Activated CD4-positive, CD25-positive, alpha-beta regulatory T cell treated with anti-CD3 and anti-CD28 coated beads, Interleukin-2, amount 50 U/mL, for 24 hours (primary cell): Measurements from ENCODE around the gene S100A13.
"Not testable (repeated sequence)": the region's sequence is repeated elsewhere in the genome, so short reads cannot be mapped to it uniquely, and the experiment has no call there.

ENCODE experiments used
- ATAC-seq, 2 donors: fragments of 150-1000 bp; cut with Tn5 transposase; one replicate each; pipeline ENCODE4 v1.10.0; 2021; ENCODE audit warnings: mild to moderate bottlenecking in 1 of 2, moderate library complexity in 1 of 2

Gene S100A13

DNA sequence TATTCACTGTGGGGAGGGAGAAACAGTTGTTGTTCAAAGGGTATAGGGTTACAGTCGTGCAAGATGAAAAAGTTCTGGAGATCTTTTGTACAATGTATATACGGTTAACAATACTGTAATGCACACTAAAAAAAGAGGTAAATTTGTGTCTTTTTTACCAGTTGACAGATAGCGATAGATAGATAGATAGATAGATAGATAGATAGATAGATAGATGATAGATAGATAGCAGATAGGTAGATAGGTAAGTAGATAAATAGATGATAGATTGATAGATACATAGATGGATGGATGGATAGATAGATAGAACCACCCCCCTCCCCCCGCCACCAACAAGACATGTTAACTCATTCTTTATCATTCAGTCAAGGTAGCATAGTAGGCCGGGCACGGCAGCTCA lies 24.6 kb downstream of the S100A13 start:
- no peak for ATAC-seq

- ATAC-seq = no peak
Observed at GRCh38 chr1:153599847-153600246, 27.5 kb downstream of the S100A13 start.

DNA sequence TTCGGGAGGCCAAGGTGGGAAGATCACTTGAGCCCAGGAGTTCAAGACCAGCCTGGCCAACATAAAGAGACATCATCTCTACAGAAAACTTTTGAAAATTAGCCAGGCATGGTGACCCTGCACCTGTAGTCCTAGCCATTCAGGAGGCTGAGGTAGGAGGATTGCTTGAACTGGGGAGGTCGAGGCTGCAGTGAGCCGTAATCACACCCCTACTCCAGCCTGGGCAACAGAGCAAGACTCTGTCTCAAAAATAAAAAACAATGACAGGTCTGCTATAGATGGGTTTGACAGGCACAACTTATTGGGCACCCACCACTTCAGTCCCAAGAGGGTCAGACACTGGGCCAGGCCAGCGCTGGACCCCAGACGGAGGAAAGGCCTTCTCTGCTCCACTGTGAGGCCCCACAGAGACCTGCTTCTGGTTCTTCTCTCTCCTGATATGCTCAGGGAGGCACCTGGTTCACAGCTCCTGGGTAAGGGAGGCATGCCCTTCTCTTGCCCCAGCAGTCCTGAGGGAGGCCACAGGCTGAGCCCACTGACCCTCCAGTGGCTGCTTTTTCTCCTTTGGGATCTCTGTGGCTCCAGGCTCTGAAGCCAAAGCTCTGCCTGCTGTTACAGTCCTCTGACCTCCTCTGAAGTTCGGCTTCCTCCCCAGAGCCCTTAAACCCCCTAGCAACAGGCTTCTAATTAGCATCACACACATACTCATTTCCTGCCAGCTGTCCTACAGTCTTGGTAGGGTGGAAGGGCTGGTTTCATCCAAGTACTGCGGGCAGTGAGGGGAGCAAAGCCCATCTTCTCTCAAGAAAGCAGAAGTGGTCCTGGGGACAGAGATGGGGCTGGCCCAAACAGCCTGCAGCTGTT lies 28.8 kb downstream of the S100A13 start:
- ATAC-seq = peak; percentile 72 to 83

DNA sequence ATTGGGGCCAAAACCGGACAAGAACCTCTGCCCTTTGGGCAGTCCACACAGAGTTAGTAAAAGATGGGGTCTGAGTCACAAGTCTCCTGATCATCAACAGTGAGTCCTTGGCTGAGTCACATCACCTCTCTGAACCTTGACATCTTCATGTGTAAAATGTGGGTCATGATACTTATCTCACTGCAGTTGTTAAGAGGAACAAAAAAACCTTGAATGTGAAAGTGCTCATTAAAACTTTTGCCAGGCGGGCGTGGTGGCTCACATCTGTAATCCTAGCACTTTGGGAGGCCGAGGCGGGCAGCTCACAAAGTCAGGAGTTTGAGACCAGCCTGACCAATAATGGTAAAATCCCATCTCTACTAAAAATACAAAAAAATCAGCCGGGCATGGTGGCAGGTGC lies 30.1 kb downstream of the S100A13 start:
- ATAC-seq = peak; percentile 87 to 98

GRCh38 chr1:153592748-153593147 lies 34.6 kb downstream of the S100A13 start:
- no peak for ATAC-seq

GRCh38 chr1:153588482-153588881 lies 38.8 kb downstream of the S100A13 start:
- no peak for ATAC-seq

GRCh38 chr1:153588033-153588432 lies 39.3 kb downstream of the S100A13 start:
- not testable (repeated sequence) for ATAC-seq

DNA sequence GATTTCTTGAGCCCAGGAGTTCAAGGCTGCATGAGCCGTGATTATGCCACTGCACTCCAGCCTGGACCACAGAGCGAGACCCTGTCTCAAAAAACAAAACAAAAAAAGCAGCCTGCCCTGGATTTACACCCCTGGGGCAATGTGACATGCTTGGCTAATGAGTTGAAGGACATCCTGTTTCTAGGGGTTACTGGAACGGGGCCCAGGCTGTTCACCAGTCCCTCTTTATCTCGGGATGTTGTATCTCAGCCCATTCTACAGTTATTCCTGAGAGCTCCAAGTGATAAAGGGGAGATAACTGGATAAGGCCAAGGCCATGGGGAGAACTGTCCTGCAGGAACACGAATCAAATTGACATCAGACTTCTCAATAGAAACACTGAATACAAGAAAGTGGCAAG lies 40.0 kb downstream of the S100A13 start:
- no peak for ATAC-seq

DNA sequence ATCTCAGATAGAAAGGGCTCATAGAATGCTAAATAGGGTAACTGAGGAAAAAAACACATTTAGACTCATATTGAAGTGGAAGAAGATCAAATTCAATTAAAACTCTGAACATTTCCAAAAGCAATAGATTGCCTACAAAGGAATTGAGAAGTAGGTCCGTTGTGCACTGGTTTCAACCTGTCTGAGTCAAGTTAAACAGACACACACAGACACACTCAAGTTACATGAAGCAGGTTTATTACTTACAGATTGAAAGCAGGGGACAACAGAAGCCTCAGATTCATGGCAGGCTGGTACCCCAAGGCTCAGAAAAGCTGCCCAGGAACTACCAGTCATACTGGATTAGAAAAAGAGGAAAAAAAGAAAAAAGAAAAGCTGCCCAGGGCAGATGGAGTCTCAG lies 41.0 kb downstream of the S100A13 start:
- ATAC-seq = no peak

DNA sequence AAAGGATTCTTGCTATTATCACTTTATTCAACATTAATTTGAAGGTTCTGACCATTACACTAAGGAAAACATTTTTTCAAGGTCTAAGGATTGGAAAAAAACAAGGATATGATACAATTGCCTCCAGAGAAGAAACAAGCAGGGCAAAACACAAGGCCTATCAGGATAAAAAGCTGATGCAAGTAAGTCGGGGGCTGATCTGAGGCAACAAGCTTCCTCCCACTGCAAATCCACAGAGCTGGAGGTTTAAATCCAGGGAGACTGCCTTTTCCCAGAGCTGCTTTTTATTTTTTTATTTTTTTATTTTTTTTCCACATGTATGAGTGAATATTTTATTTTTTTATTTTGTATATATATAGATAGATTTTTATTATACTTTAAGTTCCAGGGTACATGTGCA lies 42.3 kb downstream of the S100A13 start:
- no peak for ATAC-seq

GRCh38 chr1:153583976-153584375 lies 43.3 kb downstream of the S100A13 start:
- no peak for ATAC-seq

- ATAC-seq = not testable (repeated sequence)
Observed at GRCh38 chr1:153583514-153583913, 43.8 kb downstream of the S100A13 start.

- ATAC-seq = not testable (repeated sequence)
Observed at GRCh38 chr1:153582836-153583235, 44.5 kb downstream of the S100A13 start.

DNA sequence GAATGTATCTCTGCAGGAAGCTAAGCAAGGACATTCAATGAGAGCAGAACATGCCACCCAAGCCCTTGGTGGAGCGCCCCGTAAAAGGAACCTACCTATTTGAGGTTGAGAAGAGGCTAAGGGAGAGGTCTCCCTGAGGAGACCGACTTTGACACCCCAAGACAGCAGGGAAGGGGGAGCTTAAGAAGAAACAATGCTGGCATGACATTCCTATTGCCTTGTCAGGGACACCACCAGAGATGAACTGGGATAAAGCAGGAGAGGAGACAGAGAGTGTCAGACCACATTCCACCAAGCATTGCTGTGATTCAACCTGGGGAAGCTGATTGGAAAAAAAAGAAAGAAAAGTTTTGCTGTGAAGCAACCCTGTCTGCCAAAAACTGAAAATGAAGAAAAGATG lies 48.4 kb downstream of the S100A13 start:
- ATAC-seq = no peak

DNA sequence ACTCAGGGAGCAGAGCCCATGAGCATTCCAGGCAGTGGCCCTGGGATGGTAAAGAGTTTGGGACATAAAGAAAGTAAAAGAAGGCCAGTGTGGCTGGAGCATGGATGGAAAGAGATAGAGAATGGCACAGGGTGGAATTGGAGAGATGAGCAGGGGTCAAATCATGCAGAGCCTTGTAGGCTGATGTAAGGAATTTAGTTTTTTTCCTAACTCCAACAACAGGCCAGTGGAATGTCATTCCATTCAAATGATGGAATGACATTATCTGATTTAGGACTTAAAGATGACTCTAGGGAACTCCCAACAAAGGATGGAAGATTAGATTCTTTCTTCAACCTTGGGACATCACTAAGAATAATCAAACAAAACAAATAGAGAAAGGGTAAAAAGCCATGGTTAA lies 48.8 kb downstream of the S100A13 start:
- ATAC-seq = no peak

DNA sequence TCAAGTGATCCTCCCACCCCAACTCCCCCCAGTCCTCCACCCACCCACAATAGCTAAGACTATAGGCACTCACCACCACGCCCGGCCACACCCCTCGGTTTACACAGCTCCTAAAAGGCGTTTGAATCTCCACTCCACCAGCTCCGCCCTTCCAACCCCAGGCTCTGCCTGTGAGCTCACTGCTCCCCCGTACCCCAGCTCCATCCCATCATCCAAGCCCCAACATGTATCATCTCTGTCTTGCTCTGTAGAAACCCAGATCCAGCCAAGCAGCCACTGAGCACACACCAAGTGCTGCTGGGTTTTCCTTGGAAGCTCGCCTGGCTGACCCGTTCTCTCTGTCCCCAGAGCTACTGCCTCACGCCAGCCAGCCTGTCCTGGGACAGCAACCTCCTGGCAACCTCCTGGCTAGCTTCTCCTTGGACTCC lies 49.7 kb downstream of the S100A13 start:
- no peak for ATAC-seq

GRCh38 chr1:153577138-153577537 lies 50.2 kb downstream of the S100A13 start:
- no peak for ATAC-seq

DNA sequence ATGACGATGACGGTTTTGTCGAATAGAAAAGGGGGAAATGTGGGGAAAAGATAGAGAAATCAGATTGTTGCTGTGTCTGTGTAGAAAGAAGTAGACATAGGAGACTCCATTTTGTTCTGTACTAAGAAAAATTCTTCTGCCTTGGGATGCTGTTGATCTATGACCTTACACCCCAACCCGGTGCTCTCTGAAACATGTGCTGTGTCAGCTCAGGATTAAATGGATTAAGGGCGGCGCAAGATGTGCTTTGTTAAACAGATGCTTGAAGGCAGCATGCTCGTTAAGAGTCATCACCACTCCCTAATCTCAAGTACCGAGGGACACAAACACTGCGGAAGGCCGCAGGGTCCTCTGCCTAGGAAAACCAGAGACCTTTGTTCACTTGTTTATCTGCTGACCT lies 51.8 kb downstream of the S100A13 start:
- ATAC-seq = not testable (repeated sequence)

DNA sequence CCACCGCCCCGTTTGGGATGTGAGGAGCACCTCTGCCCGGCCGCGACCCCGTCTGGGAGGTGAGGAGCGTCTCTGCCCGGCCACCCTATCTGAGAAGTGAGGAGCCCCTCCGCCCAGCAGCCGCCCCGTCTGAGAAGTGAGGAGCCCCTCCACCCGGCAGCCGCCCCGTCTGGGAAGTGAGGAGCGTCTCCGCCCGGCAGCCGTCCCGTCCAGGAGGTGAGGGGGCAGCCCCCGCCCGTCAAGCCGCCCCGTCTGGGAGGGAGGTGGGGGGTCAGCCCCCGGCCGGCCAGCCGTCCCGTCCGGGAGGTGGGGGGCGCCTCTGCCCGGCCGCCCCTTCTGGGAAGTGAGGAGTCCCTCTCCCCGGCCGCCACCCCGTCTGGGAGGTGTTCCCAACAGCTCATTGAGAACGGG lies 52.2 kb downstream of the S100A13 start:
- not testable (repeated sequence) for ATAC-seq

GRCh38 chr1:153573351-153573750 lies 54.0 kb downstream of the S100A13 start:
- no peak for ATAC-seq

GRCh38 chr1:153572569-153573015 lies 54.7 kb downstream of the S100A13 start:
- peak; percentile 88 to 89 for ATAC-seq

DNA sequence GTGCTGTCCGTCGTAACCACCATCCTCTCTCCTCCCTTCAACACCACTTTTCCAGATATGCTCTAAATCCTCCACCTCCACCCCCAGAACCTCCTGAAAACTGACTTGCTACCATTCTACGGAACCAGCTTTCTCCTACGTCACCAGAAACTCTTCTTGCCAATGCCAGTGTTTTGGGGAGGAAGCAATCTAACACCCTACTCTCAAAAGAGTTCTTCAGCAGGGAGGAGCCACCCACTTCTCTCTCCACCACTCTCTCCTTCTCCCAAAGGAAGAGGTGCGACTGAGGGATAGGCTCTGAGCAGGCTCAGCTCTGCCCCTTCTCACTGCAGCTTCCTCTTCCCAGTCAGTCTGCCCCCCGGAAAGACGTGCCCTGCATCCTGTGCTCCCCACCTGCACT lies 55.6 kb downstream of the S100A13 start:
- ATAC-seq = no peak

- ATAC-seq = no peak
Observed at GRCh38 chr1:153570874-153571273, 56.4 kb downstream of the S100A13 start.

GRCh38 chr1:153569465-153569864 lies 57.8 kb downstream of the S100A13 start:
- no peak for ATAC-seq
